GM21390 (cell line): ENCODE data around the gene MYO19.
"Not testable (repeated sequence)": the region's sequence is repeated elsewhere in the genome, so short reads cannot be mapped to it uniquely, and the experiment has no call there.

Experiments used
- ATAC-seq: cut with Tn5 transposase; IDR thresholded peaks from one replicate; pipeline ENCODE4 v1.9.1; 2021; ENCODE audit not compliant: unreplicated experiment

The MYO19 gene

DNA sequence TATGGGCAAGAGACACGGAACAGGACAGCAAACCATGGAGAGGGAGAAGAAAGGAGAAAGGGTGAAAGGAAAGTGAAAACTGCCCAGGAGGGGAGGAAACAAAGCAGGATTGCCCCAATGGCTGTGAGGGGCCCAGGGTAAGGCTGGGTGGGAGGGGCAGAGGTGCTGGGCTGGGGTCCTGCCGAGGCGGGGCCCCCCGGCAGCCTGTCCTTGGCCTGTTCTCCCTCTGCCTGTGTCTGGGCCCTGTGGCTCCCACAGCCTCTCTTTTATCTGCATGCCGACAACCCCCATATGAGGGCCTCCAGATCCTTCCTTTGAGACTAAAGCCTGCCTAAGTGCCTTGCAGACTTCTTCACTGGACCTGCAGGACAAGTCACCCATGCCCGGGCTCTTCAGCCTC is 32.7 kb downstream of the MYO19 start:
- no peak for ATAC-seq

DNA sequence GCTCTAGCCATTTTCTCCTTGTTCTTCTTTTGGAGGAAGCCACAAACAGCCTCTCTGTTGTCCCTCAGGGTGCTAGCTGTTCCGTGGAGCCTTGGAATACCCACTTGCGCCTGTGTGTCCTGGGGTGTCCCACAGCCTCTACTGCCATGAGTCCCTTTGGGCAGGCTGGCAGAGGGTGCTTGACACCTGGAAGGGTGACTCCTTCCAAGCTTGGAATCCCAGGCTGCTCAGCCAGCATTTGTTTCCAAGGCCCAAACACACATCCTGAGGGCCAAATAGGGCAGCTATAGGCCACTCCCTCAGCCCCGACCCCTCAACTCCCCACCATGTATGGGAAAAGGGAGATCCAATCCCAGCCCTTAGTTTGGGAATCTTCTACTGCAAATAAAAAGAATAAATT is 33.3 kb downstream of the MYO19 start:
- no peak for ATAC-seq

DNA sequence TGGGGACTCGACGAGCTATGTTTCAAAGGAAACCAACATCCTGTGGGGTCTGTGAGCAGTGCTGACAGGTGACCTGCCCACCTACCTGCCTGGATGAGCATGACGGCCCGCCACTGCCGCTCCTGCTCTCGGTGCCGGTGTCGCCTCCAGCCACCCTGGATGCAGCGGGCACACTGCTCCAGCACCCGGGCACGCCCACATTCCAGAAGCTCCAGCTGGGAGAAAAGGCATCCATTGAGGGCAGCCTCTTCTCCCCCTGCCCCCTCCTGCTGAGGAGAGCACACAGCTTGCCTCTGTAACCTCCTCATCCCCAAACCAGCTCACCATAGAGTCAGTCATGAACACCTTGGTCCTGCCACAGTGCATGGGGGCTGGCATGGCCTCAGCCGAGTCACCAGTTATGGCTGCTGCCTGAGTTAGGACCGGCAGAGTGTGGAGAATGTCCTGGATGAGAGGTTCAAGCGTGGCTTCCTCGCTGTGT is 33.9 kb downstream of the MYO19 start:
- ATAC-seq = no peak

DNA sequence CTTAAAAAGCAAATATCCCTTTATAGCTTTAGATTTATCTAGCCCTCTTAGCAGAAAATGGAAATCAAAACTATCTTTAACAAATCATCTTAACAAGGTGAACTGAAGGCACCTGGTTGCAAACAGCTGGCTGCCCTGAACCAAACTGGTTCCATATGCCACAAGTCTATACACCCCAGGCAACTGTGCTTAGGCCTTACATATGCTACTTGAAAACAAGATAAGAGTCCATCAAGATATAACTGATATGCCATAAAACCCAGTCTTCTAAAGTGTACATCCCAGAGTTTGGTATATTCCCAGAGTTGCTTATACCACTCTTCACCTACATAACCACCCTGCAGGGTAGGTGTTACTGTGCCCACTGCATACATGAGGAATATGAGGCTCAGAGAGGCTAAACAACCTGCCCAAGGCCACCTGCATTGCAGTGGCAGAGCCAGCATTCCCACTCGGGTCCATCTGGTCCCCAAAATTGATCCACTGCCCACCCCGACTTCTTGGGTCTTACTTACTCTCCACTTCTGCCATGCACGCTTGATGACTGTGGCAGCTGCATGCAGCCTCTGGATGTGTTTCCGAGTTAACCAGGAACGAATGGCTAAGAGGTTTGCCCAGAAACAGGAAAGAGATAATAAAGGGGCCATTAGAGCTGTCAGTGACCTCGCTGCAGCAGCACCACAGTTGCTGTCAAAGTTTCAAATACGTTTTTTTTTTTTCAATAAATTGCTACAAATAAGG is 35.9 kb downstream of the MYO19 start:
- no peak for ATAC-seq

DNA sequence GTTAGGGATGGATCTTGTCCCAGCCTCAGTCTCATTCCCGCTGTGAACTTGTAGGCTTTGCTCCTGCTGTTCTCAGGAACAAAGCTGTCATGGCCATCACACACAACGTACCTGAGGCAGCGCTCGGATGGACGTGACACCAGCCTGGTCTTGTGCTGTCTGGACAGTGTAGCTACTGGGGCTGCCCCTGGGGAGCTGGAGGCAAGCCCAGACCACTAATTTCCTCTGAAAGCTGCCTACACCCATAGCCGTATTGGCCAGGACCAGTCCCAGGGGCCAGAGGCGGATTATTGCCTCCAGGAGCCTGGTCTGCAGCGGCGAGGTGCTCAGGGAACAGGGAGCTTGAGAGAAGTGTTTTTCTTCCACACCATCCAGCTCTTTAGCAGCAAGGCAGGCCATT is 36.5 kb downstream of the MYO19 start:
- no peak for ATAC-seq

DNA sequence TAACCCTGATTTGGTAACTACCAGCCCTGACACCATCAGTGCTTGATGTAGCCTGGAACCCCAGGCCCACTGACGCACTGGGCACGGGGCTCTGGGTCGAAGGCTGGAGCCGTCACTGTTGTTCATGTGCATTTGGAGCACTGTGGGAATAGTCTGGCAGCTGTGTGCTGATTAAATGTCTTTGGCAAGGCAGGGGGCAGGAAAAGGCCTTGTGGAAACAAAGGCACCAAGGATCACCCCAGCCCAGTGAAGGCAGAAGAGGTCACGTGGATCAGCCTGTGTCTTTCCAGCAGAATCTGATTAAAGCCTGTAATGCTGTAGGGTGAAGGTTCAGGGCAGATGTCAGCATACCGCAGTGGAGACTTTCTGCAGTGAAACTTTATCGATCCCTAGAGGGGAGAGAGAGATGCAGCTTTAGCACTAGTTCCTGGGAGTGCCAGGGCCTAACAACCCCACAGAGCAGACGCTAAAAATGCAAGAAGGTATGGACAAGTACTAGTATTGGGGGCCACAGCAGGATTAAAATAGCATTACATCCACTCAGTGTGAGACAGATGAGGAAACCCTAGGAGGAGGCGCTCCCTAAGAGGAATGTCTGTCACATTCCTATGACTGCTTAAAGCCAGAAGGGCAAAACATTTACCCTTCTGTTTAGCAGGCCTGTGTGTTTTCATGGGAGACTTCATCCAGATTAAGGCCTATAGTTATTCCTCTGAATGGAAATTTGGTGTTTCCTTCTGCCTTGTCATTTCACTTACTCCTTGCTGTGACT is 38.5 kb downstream of the MYO19 start:
- no peak for ATAC-seq

DNA sequence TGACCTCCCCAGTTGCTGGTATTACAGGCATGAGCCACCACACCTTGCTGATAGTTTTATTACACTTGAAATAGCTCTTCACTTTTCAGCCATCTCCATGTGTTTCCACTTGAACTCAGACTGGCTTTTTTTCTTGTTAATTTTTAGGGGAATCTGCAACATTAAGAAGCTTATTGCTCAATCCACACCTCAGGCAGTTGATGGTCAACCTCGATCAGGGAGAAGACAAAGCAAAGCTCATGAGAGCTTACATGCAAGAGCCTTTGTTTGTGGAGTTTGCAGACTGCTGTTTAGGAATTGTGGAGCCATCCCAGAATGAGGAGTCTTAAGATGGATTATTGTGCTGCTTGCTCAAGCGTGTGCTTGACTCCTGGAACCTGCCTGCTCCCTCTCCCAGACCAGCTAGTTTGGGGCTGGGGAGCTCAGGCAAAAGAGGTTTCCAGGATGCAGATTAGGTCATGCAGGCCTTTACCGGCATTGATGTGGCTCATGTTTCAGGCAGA is 39.5 kb downstream of the MYO19 start:
- no peak for ATAC-seq

DNA sequence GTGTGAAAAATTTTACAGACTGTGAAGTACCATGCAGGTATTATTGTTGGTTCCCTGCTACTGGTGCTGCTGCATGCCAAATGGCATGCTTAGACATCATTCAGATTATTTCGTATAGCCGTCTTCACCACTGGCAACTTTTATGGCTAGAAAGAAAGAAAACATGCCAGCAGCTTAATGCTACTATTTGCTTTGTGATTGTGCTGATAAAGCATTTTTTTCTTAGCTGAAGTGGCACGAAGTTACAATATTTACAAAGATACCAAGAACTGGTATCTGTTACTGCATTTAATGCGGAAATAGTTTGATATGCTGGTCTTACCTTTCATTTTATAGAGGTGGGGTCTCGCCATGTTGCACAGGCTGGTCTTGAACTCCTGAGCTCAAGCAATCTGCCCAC is 40.0 kb downstream of the MYO19 start:
- no peak for ATAC-seq

DNA sequence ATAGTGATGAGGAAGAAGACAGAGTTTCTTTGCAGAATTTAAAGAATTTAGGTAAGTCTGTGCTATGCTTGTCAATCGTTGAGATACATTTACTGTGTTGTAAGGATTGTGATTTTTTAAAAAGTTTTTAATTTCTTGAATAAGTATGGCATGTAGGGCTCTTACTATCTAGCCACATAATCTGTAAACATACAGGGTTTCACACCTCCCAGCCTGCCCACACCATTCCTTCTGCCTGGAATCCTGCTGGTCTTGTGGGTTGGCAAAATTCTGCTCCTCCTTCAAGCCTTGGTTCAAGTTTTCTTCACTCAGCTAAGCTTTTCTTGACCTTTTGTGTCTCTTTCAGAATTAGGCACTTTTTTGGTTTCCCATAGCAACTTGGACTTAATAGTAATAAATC is 40.7 kb downstream of the MYO19 start:
- no peak for ATAC-seq

DNA sequence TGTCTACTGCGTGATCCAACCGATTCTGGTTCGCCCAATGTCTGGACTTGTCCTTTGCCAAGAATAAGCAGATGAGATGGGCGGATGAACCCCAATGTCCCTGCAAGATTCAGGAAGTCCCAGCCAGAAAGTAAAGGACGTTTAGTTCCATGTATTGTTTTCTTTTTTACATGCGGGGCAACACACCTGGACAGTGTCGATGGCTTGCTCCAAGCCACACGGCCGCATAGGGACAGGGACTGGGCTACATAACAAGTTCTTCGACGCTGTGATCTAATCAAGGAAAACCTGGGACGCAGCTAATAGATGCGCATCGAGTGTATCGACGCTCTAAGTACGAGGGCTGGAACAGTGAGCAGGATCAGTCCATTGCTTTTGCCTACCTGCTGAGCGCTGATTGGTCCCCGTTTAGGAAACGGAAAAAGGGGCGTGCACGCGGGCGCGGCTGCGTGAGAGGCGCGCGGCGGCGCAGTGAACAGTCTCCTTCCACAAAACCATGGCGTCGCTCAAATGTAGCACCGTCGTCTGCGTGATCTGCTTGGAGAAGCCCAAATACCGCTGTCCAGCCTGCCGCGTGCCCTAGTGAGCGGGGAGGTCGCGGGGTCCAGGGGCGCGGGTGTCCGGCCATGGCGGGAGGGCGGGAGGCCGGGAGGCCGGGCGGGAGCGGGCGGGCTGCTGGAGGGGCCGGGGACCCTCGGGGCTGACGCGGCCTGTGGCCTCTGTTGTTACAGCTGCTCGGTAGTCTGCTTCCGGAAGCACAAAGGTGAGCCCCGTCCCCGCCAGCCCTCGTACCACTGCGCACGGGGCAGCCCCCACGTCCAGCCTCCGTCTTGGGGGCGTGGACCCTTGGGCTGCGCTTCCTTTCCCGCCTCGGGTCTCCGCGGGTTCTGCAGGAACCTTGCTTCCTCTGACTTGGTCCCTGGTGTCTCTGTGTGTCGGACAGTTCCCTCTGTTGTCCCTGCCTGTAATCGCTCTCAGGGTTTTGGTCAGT is 48.2 kb downstream of the MYO19 start, which contains the start of gene ZNHIT3:
TSS of gene ZNHIT3 (plus strand) at position 478 of the 991 bp plus-strand sequence. CDS start at position 497, 19 bp downstream.
- peak; percentile 88 for ATAC-seq

DNA sequence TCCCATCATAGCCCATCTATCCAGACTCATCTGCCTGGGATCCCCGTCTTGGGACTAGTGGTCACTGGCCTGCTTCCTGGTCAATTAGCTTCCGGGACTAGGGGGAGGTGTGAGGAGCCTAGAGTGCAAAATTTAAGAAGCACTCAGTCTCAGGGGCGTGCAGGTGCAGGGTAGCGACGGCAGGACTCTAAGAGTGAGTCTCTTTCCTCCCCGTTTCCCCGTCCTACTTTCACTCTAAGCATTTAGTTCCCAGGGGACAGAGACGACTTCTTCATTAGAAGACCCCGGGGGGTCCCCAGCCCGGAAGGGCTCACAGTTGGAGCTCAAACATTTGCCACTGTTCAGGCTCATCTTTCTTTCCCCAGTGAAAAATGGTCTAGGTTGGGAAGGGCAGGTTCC is 48.9 kb downstream of the MYO19 start:
- no peak for ATAC-seq

DNA sequence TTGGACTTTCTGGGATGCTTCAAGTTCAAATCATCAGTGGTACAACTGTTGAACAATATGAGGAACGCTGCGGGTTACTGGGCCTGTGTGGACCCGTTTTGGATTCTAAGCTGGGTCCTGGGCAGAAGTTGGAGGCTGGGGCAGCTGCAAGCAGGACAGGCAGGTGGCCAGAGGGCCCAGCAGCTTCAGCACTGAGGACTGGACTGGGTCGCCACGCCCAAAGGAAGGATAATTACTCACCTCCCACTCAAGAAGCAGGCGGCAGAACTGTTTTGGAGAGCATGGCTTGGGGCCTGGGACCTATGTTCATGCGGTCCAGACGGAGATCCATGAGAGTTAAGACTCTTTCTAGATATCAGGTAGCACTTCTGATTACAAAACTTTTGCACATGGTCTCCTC is 49.6 kb downstream of the MYO19 start:
- no peak for ATAC-seq

DNA sequence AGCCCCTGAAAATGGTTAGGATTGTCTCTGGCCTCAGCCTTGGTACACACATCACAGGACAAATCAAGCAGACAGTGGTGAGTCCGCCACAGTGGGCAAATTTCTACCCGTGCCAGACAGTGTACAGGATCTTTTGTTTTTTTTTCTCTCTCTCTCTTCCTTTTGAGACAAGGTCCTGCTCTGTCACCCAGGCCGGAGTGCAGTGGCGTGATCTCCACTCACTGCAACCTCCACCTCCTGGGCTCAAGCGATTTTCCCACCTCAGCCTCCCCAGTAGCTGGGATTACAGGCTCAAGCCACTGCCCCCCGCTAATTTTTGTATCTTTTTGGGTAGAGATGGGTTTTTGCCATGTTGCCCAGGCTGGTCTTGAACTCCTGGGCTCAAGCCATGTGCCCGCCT is 50.6 kb downstream of the MYO19 start:
- not testable (repeated sequence) for ATAC-seq

DNA sequence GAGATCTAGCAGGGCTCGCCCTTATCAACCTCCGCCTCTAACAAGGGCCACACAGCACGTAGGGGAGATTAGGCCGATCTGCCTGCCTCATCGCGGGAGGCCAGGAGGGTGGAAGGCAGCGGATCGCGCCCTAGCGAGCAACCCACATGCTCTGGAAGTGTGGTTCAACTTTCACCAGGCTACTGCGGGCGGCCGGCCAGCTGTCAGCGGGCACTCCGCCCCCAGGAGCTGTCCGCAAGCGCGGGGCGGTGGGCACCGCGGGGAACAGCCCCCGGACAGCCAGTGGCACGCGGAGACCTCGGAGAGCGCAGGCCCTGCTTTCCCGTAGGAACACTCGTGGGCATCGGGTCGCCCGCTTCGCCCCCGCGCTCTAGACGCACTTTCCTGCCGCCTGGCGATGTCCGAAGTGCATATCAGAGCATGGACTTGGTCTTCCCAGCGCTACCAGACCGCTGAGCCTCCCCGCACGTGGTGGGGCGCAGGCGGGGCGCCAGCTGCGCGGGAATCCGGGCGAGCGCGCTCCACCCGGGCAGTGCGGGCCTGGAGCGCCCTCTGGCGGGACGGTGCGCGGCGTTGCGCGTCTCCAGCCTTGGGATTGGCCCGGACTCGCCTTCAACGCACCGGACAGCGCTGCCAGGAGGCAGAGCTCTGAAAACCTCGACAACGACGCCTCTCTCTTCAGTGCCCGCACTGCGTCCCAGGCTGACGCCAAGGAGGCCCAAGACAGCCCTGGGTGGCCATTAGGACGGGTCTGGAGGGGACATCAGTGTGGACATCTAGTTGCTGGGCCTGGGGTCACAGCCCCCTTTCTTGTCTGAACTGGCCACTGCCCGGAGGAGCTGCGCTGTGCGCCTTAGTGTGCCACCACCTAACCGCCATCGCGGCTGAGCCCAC is 51.8 kb downstream of the MYO19 start:
- no peak for ATAC-seq

DNA sequence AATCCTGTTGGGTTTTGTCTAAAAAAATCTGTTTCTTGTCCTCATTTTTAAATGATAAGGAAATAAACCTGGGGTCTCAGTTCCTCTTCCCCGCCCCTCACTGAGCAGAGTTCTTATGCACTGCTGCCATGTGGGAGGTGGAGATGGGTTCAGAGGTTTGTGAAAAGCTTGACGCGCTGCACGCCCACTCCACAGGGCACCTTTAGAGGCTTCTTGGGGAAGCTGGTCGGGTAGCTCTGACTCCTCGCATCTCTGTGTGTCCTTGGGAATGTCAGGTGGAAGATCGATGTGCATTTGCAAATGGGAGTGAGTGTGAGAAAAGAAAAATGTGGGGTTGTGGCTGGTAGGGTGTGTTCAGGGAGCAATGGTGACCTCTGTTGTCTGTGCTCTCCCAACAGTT is 52.8 kb downstream of the MYO19 start:
- no peak for ATAC-seq

DNA sequence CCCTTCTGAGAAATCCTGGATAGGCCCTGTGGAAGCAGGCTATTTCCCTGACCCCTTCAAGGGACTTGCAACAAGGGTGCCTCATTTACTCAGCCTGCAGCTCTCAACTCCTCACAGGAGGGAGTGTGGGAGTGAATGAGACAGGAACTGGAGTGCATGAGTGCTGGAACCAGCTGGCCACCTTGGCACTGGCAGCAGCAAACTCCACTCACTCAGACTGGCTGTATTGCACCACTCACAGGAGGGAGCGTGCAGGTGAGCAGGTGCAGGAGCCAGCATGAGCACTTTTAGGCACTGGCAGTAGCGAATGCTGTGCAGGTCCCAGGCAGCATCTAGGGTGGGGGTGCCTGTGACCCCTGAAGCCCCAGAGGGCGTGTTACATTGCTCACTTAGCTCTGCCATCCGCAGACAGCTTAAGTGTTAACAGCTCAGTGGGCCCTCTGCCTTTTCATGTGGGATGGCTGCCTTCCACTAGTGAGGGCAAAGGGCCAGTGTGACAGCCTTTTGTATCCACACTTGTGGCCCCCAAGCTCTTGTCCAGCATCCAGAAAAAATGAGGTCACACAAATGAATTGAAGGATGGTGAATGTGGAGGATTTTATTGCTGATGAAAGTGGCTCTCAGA is 59.2 kb downstream of the MYO19 start:
- ATAC-seq = no peak

DNA sequence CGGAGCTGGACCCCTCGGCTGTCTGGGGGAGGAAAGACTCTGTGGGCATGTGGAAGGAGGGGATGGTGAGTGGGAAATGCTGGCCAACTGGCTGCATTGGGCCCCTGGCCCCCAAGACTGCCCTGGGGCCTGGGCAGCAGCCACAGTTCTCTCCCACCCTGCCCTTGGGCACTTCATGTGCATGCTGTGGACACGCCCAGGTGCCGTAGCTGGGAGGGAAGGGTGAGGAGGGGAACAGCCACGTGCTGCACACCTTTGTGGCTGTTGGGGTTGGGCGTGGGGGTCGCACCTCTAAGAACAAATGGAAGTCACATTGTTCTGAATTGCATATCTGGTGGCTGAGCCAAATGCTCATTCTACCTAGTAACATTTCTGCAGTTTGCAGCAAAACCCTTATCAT is 60.1 kb downstream of the MYO19 start:
- no peak for ATAC-seq

DNA sequence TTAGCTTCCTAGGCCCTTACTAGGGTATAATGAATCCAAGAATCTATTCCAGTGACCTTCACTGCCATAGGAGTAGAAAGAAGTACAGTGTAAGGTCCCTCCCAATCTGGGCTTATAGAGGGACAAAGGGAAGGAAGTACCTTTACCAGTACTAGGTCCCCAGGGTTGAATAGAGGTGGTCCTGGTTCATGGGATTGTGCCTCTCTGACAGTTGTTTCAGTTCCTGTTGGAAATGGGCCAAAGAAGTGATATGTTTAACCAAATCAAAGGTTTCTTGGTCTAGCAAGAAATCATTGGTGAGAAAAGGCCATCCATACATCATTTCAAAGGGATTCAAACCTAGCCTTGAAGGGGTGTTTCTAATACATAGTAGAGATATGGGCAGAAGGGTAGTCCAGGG is 64.2 kb downstream of the MYO19 start:
- ATAC-seq = no peak

DNA sequence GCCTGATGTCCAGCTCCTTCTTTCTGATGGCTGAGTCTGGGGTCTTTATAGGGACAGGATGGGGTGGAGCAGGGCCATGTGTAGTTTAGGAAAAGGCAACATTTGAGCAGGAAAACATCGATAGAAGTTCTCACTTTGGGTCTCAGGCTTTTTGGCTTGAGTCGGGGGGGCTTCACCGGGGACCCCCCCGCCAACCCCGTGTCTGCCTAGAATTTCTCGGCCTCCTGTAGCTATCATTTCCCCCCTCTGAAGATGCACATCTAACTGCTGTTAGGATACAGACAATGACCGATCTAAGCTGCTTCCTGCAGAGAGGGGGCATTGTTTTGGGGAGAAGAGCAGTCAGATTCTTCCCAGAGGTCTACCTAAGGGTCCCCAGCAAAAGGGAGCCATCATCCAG is 64.9 kb downstream of the MYO19 start:
- no peak for ATAC-seq
